Measurements from ENCODE around the gene ISM1. TPM values are rescaled to one million over a fixed set of nuclear protein-coding genes. Genes with fewer than 3 reads are reported as not detected.

The ISM1 gene
- total and polyA plus RNA-seq, 8 donors: 0.25 to 14.3 (median 0.97) TPM; not detected in 2

DNA sequence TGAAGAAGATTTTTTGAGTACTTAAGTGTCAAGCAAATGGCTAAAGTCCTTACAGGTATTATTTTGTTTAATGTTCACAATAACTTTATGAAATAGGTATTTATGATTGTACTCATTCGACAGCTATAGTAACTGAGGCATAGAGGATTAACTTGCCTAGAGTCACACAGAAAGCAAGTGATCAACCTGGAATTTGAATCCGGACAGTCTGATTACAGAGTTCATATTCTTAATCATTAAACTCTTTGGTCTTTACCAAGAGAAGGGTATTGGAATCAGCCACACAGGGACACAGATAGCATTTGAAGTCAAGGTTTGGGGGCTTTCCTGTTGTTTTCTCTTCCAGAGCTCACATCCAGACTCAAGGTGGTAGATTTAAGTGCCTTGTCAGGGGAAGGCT lies 69.7 kb downstream of the ISM1 start:
- intact Hi-C loops (cut with DNase I; ENCODE audit: low total_unique reads): no loop called here
- WGBS, 5 donors: 82 to 95% (median 92%) methylated on average over 2 of the region's 2 CpGs
- Histone ChIP-seq H3K27me3 (no peaks in the 10 kb centered on the region), H3K4me1 (no peaks in the 10 kb centered on the region), H3K36me3 (no peaks in the 10 kb centered on the region), H3K27ac (no peak overlapping the region), H3K4me3 (no peak overlapping the region), H3K9me3 (no peaks in the 10 kb centered on the region)
- TF ChIP-seq POLR2A (IDR thresholded peaks at IDR 0.05) (no peak), EP300 (IDR thresholded peaks at IDR 0.05) (no peak), POLR2AphosphoS5 (IDR thresholded peaks at IDR 0.05) (no peak)
- TF ChIP-seq, protein P1, sequence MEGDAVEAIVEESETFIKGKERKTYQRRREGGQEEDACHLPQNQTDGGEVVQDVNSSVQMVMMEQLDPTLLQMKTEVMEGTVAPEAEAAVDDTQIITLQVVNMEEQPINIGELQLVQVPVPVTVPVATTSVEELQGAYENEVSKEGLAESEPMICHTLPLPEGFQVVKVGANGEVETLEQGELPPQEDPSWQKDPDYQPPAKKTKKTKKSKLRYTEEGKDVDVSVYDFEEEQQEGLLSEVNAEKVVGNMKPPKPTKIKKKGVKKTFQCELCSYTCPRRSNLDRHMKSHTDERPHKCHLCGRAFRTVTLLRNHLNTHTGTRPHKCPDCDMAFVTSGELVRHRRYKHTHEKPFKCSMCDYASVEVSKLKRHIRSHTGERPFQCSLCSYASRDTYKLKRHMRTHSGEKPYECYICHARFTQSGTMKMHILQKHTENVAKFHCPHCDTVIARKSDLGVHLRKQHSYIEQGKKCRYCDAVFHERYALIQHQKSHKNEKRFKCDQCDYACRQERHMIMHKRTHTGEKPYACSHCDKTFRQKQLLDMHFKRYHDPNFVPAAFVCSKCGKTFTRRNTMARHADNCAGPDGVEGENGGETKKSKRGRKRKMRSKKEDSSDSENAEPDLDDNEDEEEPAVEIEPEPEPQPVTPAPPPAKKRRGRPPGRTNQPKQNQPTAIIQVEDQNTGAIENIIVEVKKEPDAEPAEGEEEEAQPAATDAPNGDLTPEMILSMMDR (IDR thresholded peaks at IDR 0.05): no peak
- DNase-seq: no peak

GRCh38 chr20:13291157-13291556 lies 70.1 kb downstream of the ISM1 start:
- Histone ChIP-seq H3K27me3 (no peaks in the 10 kb centered on the region), H3K9me3 (no peaks in the 10 kb centered on the region), H3K4me1 (no peaks in the 10 kb centered on the region), H3K4me3 (no peak overlapping the region), H3K36me3 (no peaks in the 10 kb centered on the region), H3K27ac (no peak overlapping the region)
- DNase-seq: no peak
- TF ChIP-seq POLR2A (IDR thresholded peaks at IDR 0.05) (no peak), POLR2AphosphoS5 (IDR thresholded peaks at IDR 0.05) (no peak), EP300 (IDR thresholded peaks at IDR 0.05) (no peak)
- TF ChIP-seq, protein P1 (IDR thresholded peaks at IDR 0.05): no peak
- intact Hi-C loops (cut with DNase I; ENCODE audit: low total_unique reads): no loop called here
- 72 to 79% (median 76%) methylated on average over 5 of the region's 5 CpGs for WGBS, 5 donors

- 50 to 68% (median 63%) methylated on average over 11 of the region's 11 CpGs for WGBS, 5 donors
- DNase-seq: no peak
Observed at GRCh38 chr20:13292201-13292885, 71.3 kb downstream of the ISM1 start.

DNA sequence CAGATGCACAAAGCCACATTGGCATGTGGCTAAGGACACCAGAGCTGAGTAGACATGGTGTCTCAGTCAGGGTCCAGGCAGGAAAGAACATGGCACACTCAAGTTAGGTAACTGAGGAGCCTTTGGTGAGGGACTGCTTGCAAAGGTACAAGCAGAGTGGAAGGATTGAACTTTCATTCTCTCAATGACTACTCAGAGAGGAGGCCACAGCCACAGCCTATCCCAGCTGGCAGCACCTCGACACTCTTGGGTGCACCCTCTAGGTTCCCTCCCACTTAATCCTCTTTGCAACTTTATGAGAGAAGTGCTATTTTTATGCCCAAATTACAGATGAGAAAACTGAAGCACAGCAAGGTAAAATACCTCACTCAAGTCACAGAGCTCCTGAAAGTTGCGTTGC lies 73.4 kb downstream of the ISM1 start:
- intact Hi-C loops (cut with DNase I; ENCODE audit: low total_unique reads): no loop called here
- no peak for DNase-seq
- H3K27ac ChIP-seq: no peak overlapping the region
- no peak overlapping the region for H3K4me3 ChIP-seq
- no peaks in the 10 kb centered on the region for H3K27me3 ChIP-seq
- no peak for TF ChIP-seq EP300 (IDR thresholded peaks at IDR 0.05)
- TF ChIP-seq, protein P1 (IDR thresholded peaks at IDR 0.05): no peak
- no peak for TF ChIP-seq POLR2A (IDR thresholded peaks at IDR 0.05)
- TF ChIP-seq POLR2AphosphoS5 (IDR thresholded peaks at IDR 0.05): no peak
- H3K4me1 ChIP-seq: no peaks in the 10 kb centered on the region
- no peaks in the 10 kb centered on the region for H3K9me3 ChIP-seq
- 80 to 90% (median 86%) methylated on average over 2 of the region's 2 CpGs for WGBS, 5 donors
- H3K36me3 ChIP-seq: peaks cover 0 to 9% (median 0%) of the 10 kb centered on the region in 4 donors

More at GRCh38 chr20:13292201-13292885, 71.3 kb downstream of the ISM1 start:
- H3K9me3 ChIP-seq: no peaks in the 10 kb centered on the region
- H3K4me1 ChIP-seq: no peaks in the 10 kb centered on the region
- no peak overlapping the region for H3K27ac ChIP-seq
- intact Hi-C loops (cut with DNase I; ENCODE audit: low total_unique reads): no loop called here
- no peaks in the 10 kb centered on the region for H3K36me3 ChIP-seq
- no peaks in the 10 kb centered on the region for H3K27me3 ChIP-seq
- H3K4me3 ChIP-seq: no peak overlapping the region
- no peak for TF ChIP-seq POLR2A (IDR thresholded peaks at IDR 0.05)
- TF ChIP-seq POLR2AphosphoS5 (IDR thresholded peaks at IDR 0.05): no peak
- TF ChIP-seq, protein P1 (IDR thresholded peaks at IDR 0.05): no peak
- TF ChIP-seq EP300 (IDR thresholded peaks at IDR 0.05): no peak

All from stomach (tissue), 9 donors.